KMS-11 (cell line): ENCODE measurements around the gene RPP40.

Experiments used
- H2AFZ ChIP-seq: fragments of 200-600 bp; sonication (generic); 2 replicates; pipeline ENCODE4 v1.6.1; 2016; ENCODE audit warnings: antibody characterized with exemption, mixed run types, low read depth
- H3K27ac ChIP-seq: fragments of 200-600 bp; sonication (generic); 2 replicates; pipeline ENCODE4 v1.6.1; 2016; ENCODE audit warnings: mild to moderate bottlenecking, mixed run types
- H3K27me3 ChIP-seq: fragments of 200-600 bp; sonication (generic); 2 replicates; pipeline ENCODE4 v1.6.1; 2017; ENCODE audit warnings: mild to moderate bottlenecking, low read depth, mixed run types, moderate library complexity; ENCODE audit not compliant: insufficient read depth
- H3K36me3 ChIP-seq: fragments of 200-600 bp; sonication (generic); 2 replicates; pipeline ENCODE4 v1.6.1; 2017; ENCODE audit warnings: mild to moderate bottlenecking, mixed run types; ENCODE audit not compliant: insufficient read depth
- H3K4me1 ChIP-seq: fragments of 200-600 bp; sonication (generic); 2 replicates; pipeline ENCODE4 v1.6.1; 2016; ENCODE audit warnings: mild to moderate bottlenecking, low read depth, mixed run types; ENCODE audit not compliant: poor library complexity, severe bottlenecking
- H3K4me2 ChIP-seq: fragments of 200-600 bp; sonication (generic); 2 replicates; pipeline ENCODE4 v1.7.0; 2016; ENCODE audit warnings: mild to moderate bottlenecking, mixed run types
- H3K4me3 ChIP-seq: fragments of 200-600 bp; sonication (generic); IDR thresholded peaks from 2 replicates; pipeline ENCODE4 v1.6.1; 2017; ENCODE audit warnings: low read depth, low read length, mixed read lengths; ENCODE audit not compliant: insufficient read depth
- H3K79me2 ChIP-seq: fragments of 200-600 bp; sonication (generic); 2 replicates; pipeline ENCODE4 v1.6.1; 2016; ENCODE audit warnings: low read depth, mixed run types; ENCODE audit not compliant: insufficient read depth
- H3K9ac ChIP-seq: fragments of 200-600 bp; sonication (generic); 2 replicates; pipeline ENCODE4 v1.6.1; 2016; ENCODE audit warnings: mild to moderate bottlenecking, mixed run types
- H4K20me1 ChIP-seq: fragments of 200-600 bp; sonication (generic); 2 replicates; pipeline ENCODE4 v1.6.1; 2016; ENCODE audit warnings: mild to moderate bottlenecking, mixed run types; ENCODE audit not compliant: insufficient read depth
- CTCF ChIP-seq: fragments of 200-600 bp; sonication (generic); conservative IDR thresholded peaks from 2 replicates; pipeline ENCODE4 v1.6.1; 2017; ENCODE audit warnings: low read depth, mild to moderate bottlenecking, antibody characterized with exemption, low read length, moderate library complexity, mixed read lengths

Gene RPP40

GRCh38 chr6:4979426-4979825 is 24.4 kb downstream of the RPP40 start:
- no peaks in the 10 kb centered on the region for H3K36me3 ChIP-seq
- H2AFZ ChIP-seq: no peak overlapping the region
- H3K4me3 ChIP-seq: no peak overlapping the region
- no peaks in the 10 kb centered on the region for H3K27me3 ChIP-seq
- H4K20me1 ChIP-seq: no peaks in the 10 kb centered on the region
- H3K4me2 ChIP-seq: no peak overlapping the region
- no peak overlapping the region for H3K27ac ChIP-seq
- TF ChIP-seq CTCF: no peak
- no peaks in the 10 kb centered on the region for H3K79me2 ChIP-seq
- H3K4me1 ChIP-seq: no peaks in the 10 kb centered on the region
- H3K9ac ChIP-seq: no peak overlapping the region

- no peaks in the 10 kb centered on the region for H3K27me3 ChIP-seq
- H3K79me2 ChIP-seq: no peaks in the 10 kb centered on the region
- H3K4me3 ChIP-seq: no peak overlapping the region
- no peak overlapping the region for H2AFZ ChIP-seq
- no peaks in the 10 kb centered on the region for H3K4me1 ChIP-seq
- TF ChIP-seq CTCF: no peak
- H4K20me1 ChIP-seq: no peaks in the 10 kb centered on the region
- H3K27ac ChIP-seq: no peak overlapping the region
- H3K9ac ChIP-seq: no peak overlapping the region
- H3K4me2 ChIP-seq: no peak overlapping the region
- no peaks in the 10 kb centered on the region for H3K36me3 ChIP-seq
Measured at GRCh38 chr6:4977468-4977867, 26.4 kb downstream of the RPP40 start.

GRCh38 chr6:4975506-4975905 is 28.3 kb downstream of the RPP40 start:
- H3K79me2 ChIP-seq: no peaks in the 10 kb centered on the region
- no peaks in the 10 kb centered on the region for H4K20me1 ChIP-seq
- no peaks in the 10 kb centered on the region for H3K36me3 ChIP-seq
- no peak overlapping the region for H3K4me3 ChIP-seq
- no peak overlapping the region for H3K4me2 ChIP-seq
- no peak overlapping the region for H3K9ac ChIP-seq
- no peaks in the 10 kb centered on the region for H3K27me3 ChIP-seq
- no peak for TF ChIP-seq CTCF
- no peak overlapping the region for H3K27ac ChIP-seq
- no peak overlapping the region for H2AFZ ChIP-seq
- H3K4me1 ChIP-seq: no peaks in the 10 kb centered on the region

- Histone ChIP-seq H3K79me2 (no peaks in the 10 kb centered on the region), H3K4me1 (no peaks in the 10 kb centered on the region), H3K36me3 (no peaks in the 10 kb centered on the region), H3K4me3 (no peak overlapping the region), H3K27me3 (no peaks in the 10 kb centered on the region), H3K9ac (no peak overlapping the region), H3K4me2 (no peak overlapping the region), H2AFZ (no peak overlapping the region), H4K20me1 (no peaks in the 10 kb centered on the region), H3K27ac (no peak overlapping the region)
- TF ChIP-seq CTCF: no peak
Measured at GRCh38 chr6:4974962-4975361, 28.9 kb downstream of the RPP40 start.
